H9 (cell line): Measurements from ENCODE around the gene SLC45A1. TPM values are rescaled to one million over a fixed set of nuclear protein-coding genes. Genes with fewer than 3 reads are reported as not detected.
"Not testable (repeated sequence)": the region's sequence is repeated elsewhere in the genome, so short reads cannot be mapped to it uniquely, and the experiment has no call there.

Experiments
- DNase-seq: peaks from one replicate; pipeline ENCODE4 v3.0.0-alpha.2; 2017
- H2AFZ ChIP-seq: one replicate; pipeline ENCODE4 v1.6.1; 2013; ENCODE audit warnings: mild to moderate bottlenecking, low read length, control low read depth, moderate library complexity
- H2AK5ac ChIP-seq: 2 replicates; pipeline ENCODE4 v1.6.1; 2013; ENCODE audit warnings: low read length, control low read depth, mixed read lengths; ENCODE audit not compliant: insufficient read length
- H2BK120ac ChIP-seq: one replicate; pipeline ENCODE4 v1.6.1; 2013; ENCODE audit warnings: low read depth, mild to moderate bottlenecking, low read length, control low read depth, inconsistent platforms; ENCODE audit not compliant: poor library complexity, severe bottlenecking
- H2BK12ac ChIP-seq: 2 replicates; pipeline ENCODE4 v1.6.1; 2013; ENCODE audit warnings: low read length, control low read depth, mixed read lengths, low read depth; ENCODE audit not compliant: insufficient read length
- H2BK15ac ChIP-seq: 2 replicates; pipeline ENCODE4 v1.6.1; 2013; ENCODE audit warnings: low read depth, low read length, control low read depth
- H2BK20ac ChIP-seq: one replicate; pipeline ENCODE4 v1.6.1; 2013; ENCODE audit warnings: low read depth, mild to moderate bottlenecking, low read length, control low read depth, inconsistent platforms; ENCODE audit not compliant: poor library complexity, severe bottlenecking
- H2BK5ac ChIP-seq: 2 replicates; pipeline ENCODE4 v1.6.1; 2013; ENCODE audit warnings: low read length, control low read depth, mixed read lengths; ENCODE audit not compliant: insufficient read length
- H3K14ac ChIP-seq: 2 replicates; pipeline ENCODE4 v1.6.1; 2013; ENCODE audit warnings: low read length, control low read depth; ENCODE audit not compliant: insufficient read depth
- H3K18ac ChIP-seq: 2 replicates; pipeline ENCODE4 v1.6.1; 2013; ENCODE audit warnings: low read depth, mild to moderate bottlenecking, mixed read lengths, low read length, control low read depth; ENCODE audit not compliant: insufficient read length
- H3K23ac ChIP-seq: 2 replicates; pipeline ENCODE4 v1.6.1; 2013; ENCODE audit warnings: low read length, control low read depth, mixed read lengths, low read depth; ENCODE audit not compliant: insufficient read length
- H3K23me2 ChIP-seq: 2 replicates; pipeline ENCODE4 v1.6.1; 2013; ENCODE audit warnings: low read depth, mild to moderate bottlenecking, mixed read lengths, low read length, control low read depth; ENCODE audit not compliant: insufficient read length, poor library complexity, severe bottlenecking
- H3K27ac ChIP-seq: 2 replicates; pipeline ENCODE4 v1.5.1; 2013; ENCODE audit warnings: low read length, control low read depth, mixed read lengths, low read depth; ENCODE audit not compliant: insufficient read length
- H3K27me3 ChIP-seq: 2 replicates; pipeline ENCODE4 v1.6.1; 2013; ENCODE audit warnings: low read length, control low read depth, inconsistent platforms; ENCODE audit not compliant: insufficient read depth
- H3K4ac ChIP-seq: 2 replicates; pipeline ENCODE4 v1.6.1; 2013; ENCODE audit warnings: low read depth, mild to moderate bottlenecking, control low read depth, inconsistent platforms, low read length, moderate library complexity
- H3K4me1 ChIP-seq: 2 replicates; pipeline ENCODE4 v1.6.1; 2013; ENCODE audit warnings: low read length, control low read depth, inconsistent platforms; ENCODE audit not compliant: insufficient read depth
- H3K4me2 ChIP-seq: 2 replicates; pipeline ENCODE4 v1.6.1; 2013; ENCODE audit warnings: low read length, control low read depth, mixed read lengths; ENCODE audit not compliant: insufficient read length, insufficient read depth
- H3K56ac ChIP-seq: 2 replicates; pipeline ENCODE4 v1.6.1; 2013; ENCODE audit warnings: low read depth, mild to moderate bottlenecking, mixed read lengths, low read length, control low read depth; ENCODE audit not compliant: insufficient read length
- H3K79me1 ChIP-seq: 2 replicates; pipeline ENCODE4 v1.6.1; 2013; ENCODE audit warnings: low read depth, mild to moderate bottlenecking, moderate library complexity, low read length, control low read depth, inconsistent platforms; ENCODE audit not compliant: insufficient read depth, poor library complexity, severe bottlenecking
- H3K79me2 ChIP-seq: 2 replicates; pipeline ENCODE4 v1.6.1; 2013; ENCODE audit warnings: low read length, control low read depth, inconsistent platforms; ENCODE audit not compliant: insufficient read depth
- H3K9ac ChIP-seq: 2 replicates; pipeline ENCODE4 v1.6.1; 2013; ENCODE audit warnings: low read length, control low read depth, mixed read lengths; ENCODE audit not compliant: insufficient read length; ENCODE audit errors: extremely low read depth
- H3K9me3 ChIP-seq: one replicate; pipeline ENCODE4 v1.6.1; 2013; ENCODE audit warnings: low read depth, low read length, inconsistent platforms; ENCODE audit not compliant: control insufficient read depth
- H3T11ph ChIP-seq: one replicate; pipeline ENCODE4 v1.6.1; 2013; ENCODE audit warnings: mild to moderate bottlenecking, low read length, control low read depth, inconsistent platforms
- H4K20me1 ChIP-seq: one replicate; pipeline ENCODE4 v1.6.1; 2013; ENCODE audit not compliant: control insufficient read depth, insufficient read length, insufficient read depth
- H4K5ac ChIP-seq: 2 replicates; pipeline ENCODE4 v1.6.1; 2013; ENCODE audit warnings: low read depth, mild to moderate bottlenecking, mixed read lengths, low read length, control low read depth; ENCODE audit not compliant: insufficient read length
- H4K8ac ChIP-seq: replicated peaks from 2 replicates; pipeline ENCODE4 v1.6.1; 2013; ENCODE audit warnings: low read length, control low read depth, mixed read lengths, low read depth; ENCODE audit not compliant: insufficient read length
- H4K91ac ChIP-seq: 2 replicates; pipeline ENCODE4 v1.6.1; 2013; ENCODE audit warnings: low read depth, mild to moderate bottlenecking, moderate library complexity, mixed read lengths, low read length, control low read depth; ENCODE audit not compliant: insufficient read length
- H3K27ac Mint-ChIP-seq, 3 experiments: 2 replicates in 2 of 3; 3 replicates in 1 of 3; pipeline ENCODE4 v1.8.0; 2020 to 2021; ENCODE audit warnings: mixed read lengths in 3 of 3, mild to moderate bottlenecking in 1 of 3, moderate library complexity in 1 of 3
- H3K27me3 Mint-ChIP-seq: 2 replicates; pipeline ENCODE4 v1.8.0; 2021; ENCODE audit warnings: low read depth, mild to moderate bottlenecking, moderate library complexity, mixed read lengths
- H3K36me3 Mint-ChIP-seq, 3 experiments: 2 replicates in 2 of 3; 3 replicates in 1 of 3; pipeline ENCODE4 v1.8.0; 2020 to 2021; ENCODE audit warnings: low read depth in 3 of 3, mixed read lengths in 3 of 3; ENCODE audit not compliant: insufficient read depth in 1 of 3
- H3K4me1 Mint-ChIP-seq, 2 experiments: 2 replicates each; pipeline ENCODE4 v1.8.0; 2020; ENCODE audit warnings: mixed read lengths in 2 of 2
- H3K4me3 Mint-ChIP-seq, 2 experiments: 2 replicates in 1 of 2; 3 replicates in 1 of 2; pipeline ENCODE4 v1.8.0; 2020 to 2021; ENCODE audit warnings: mild to moderate bottlenecking in 2 of 2, mixed read lengths in 2 of 2, moderate library complexity in 1 of 2
- H3K9me3 Mint-ChIP-seq, 2 experiments: 2 replicates in 1 of 2; 3 replicates in 1 of 2; pipeline ENCODE4 v1.8.0; 2020; ENCODE audit warnings: mild to moderate bottlenecking in 2 of 2, mixed read lengths in 2 of 2, moderate library complexity in 1 of 2
- CTCF ChIP-seq: fragments of 200-600 bp; sonication (generic); conservative IDR thresholded peaks from 3 replicates; pipeline ENCODE4 v1.8.0; 2021; ENCODE audit warnings: antibody characterized with exemption, mild to moderate bottlenecking
- WGBS: extraction: QIAGEN DNeasy Blood & Tissue Kit; methylation state at CpG from one replicate; pipeline ENCODE4 v1.1.7; 2013; ENCODE audit warnings: missing lambda C conversion rate, low lambda C conversion rate, mixed read lengths; ENCODE audit not compliant: insufficient read length; ENCODE audit errors: extremely low coverage; 5-methylcytosine and 5-hydroxymethylcytosine counted together
- total RNA-seq: library from RNA; stranded (reverse); gene quantifications from 2 replicates; pipeline ENCODE4 v1.2.1, GENCODE V29; 2021

Gene SLC45A1
- total RNA-seq, 1 experiment from 2014 or later = 0.63 TPM

DNA sequence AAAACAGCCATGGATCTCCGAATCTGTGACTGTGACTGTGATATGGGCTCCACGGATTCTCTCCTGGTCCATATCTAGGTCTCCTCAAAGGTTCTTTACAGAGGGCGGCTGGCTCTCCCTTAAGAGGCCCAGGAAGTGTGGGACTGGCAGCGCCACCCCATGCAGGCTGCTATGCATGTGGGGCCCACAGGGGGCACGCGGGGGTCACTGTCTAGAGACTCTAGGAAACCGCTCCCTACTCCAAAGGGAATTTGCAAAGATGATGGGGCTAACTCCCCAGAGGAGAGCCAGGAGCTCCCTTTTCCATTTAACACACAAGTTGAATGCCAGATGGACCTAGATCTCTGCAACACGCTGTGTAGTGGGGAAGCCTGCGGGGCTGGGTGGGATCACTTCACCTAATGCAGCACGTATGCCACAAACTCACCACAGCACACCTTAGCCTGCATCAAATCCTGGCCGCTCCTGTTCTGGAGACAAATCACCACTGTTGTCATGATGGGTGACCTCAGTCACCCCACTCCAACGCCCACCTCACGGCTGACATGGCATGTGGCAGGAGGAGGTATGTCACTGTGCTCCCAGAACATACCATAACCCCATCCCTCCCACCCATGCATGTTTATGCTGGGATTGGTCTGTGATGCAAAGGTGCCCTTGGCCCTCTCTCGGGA lies 61.7 kb downstream of the SLC45A1 start:
- DNase-seq = no peak
- H4K20me1 ChIP-seq = no peaks in the 10 kb centered on the region
- no peak overlapping the region for H4K8ac ChIP-seq
- H2BK5ac ChIP-seq = no peak overlapping the region
- TF ChIP-seq CTCF = 0 out of 3 replicates have a peak, but pooled peaks have one; percentile 23
- H3K27ac ChIP-seq = no peak overlapping the region
- Mint-ChIP-seq H3K9me3 (no peaks in the 10 kb centered on the region), H3K27ac (peak overlapping the region in 1 of 3 experiments; percentile 65; a peak in 1 of 7 replicates), H3K27me3 (no peaks in the 10 kb centered on the region), H3K36me3 (peaks cover 4 to 12% (median 5%) of the 10 kb centered on the region in 3 experiments; a peak in 5 of 7 replicates), H3K4me1 (peaks cover 54 to 62% of the 10 kb centered on the region in 2 experiments), H3K4me3 (no peak overlapping the region)
- H3K79me1 ChIP-seq = peaks cover 9% of the 10 kb centered on the region
- no peak overlapping the region for H3T11ph ChIP-seq
- no peak overlapping the region for H2BK15ac ChIP-seq
- H3K14ac ChIP-seq = no peak overlapping the region
- no peaks in the 10 kb centered on the region for H3K23me2 ChIP-seq
- no peak overlapping the region for H3K9ac ChIP-seq
- H2BK20ac ChIP-seq = no peak overlapping the region
- no peaks in the 10 kb centered on the region; the same call in 1 of the 2 replicates for H3K79me2 ChIP-seq
- no peak overlapping the region for H2BK120ac ChIP-seq
- H3K4me2 ChIP-seq = no peak overlapping the region
- H3K23ac ChIP-seq = no peak overlapping the region
- H3K4ac ChIP-seq = no peak overlapping the region
- no peak overlapping the region for H2BK12ac ChIP-seq
- no peaks in the 10 kb centered on the region; the same call in 1 of the 2 replicates for H3K4me1 ChIP-seq
- no peak overlapping the region for H4K91ac ChIP-seq
- no peaks in the 10 kb centered on the region for H3K9me3 ChIP-seq
- no peak overlapping the region for H2AFZ ChIP-seq
- no CpG with 5 or more reads among the region's 14 CpGs for WGBS
- H2AK5ac ChIP-seq = no peak overlapping the region
- no peak overlapping the region for H3K18ac ChIP-seq
- no peak overlapping the region for H3K56ac ChIP-seq
- no peaks in the 10 kb centered on the region for H3K27me3 ChIP-seq
- no peak overlapping the region for H4K5ac ChIP-seq

- H2AFZ ChIP-seq, H2AK5ac ChIP-seq, H3K27me3 Mint-ChIP-seq, H3K18ac ChIP-seq, H2BK15ac ChIP-seq, H4K91ac ChIP-seq, H4K20me1 ChIP-seq, H2BK5ac ChIP-seq, H3K9ac ChIP-seq, H3K27ac ChIP-seq, H2BK20ac ChIP-seq, H3T11ph ChIP-seq, H3K79me1 ChIP-seq, H3K4ac ChIP-seq, H3K4me2 ChIP-seq, H2BK120ac ChIP-seq, H3K79me2 ChIP-seq, H3K9me3 Mint-ChIP-seq, H3K9me3 ChIP-seq, H3K23ac ChIP-seq, H3K14ac ChIP-seq, H3K56ac ChIP-seq, H4K8ac ChIP-seq, H3K4me1 ChIP-seq, H2BK12ac ChIP-seq, H3K27me3 ChIP-seq, H3K27ac Mint-ChIP-seq, H4K5ac ChIP-seq, H3K4me3 Mint-ChIP-seq, H3K23me2 ChIP-seq, DNase-seq: not testable (repeated sequence)
- peaks cover 5 to 12% (median 5%) of the 10 kb centered on the region in 3 experiments; a peak in 5 of 7 replicates for H3K36me3 Mint-ChIP-seq
- H3K4me1 Mint-ChIP-seq = peaks cover 55 to 63% of the 10 kb centered on the region in 2 experiments
- whole genome bisulfite sequencing = no CpG with 5 or more reads among the region's 6 CpGs
Measured at GRCh38 chr1:8380310-8380709, 62.4 kb downstream of the SLC45A1 start.
